IPS-11a (cell line): Measurements from ENCODE around the gene MRPS30.
"Not testable (repeated sequence)": the region's sequence is repeated elsewhere in the genome, so short reads cannot be mapped to it uniquely, and the experiment has no call there.

Experiments used
- H3K4me3 ChIP-seq: one replicate; pipeline ENCODE4 v1.5.1; 2013; ENCODE audit warnings: low read depth, low read length, control low read depth

MRPS30 gene

GRCh38 chr5:44808435-44809214 is at the start of gene MRPS30:
Gene MRPS30, plus strand, starts transcription at chr5:44808947. Its CDS starts 16 bp downstream, at chr5:44808963.
- peak within 1 kb of the TSS; percentile 98 for H3K4me3 ChIP-seq

- H3K4me3 ChIP-seq = no peak overlapping the region
Observed at GRCh38 chr5:44769200-44769876, 39.4 kb upstream of the MRPS30 start.

- H3K4me3 ChIP-seq = no peak overlapping the region
Observed at GRCh38 chr5:44769877-44770209, 38.9 kb upstream of the MRPS30 start.

DNA sequence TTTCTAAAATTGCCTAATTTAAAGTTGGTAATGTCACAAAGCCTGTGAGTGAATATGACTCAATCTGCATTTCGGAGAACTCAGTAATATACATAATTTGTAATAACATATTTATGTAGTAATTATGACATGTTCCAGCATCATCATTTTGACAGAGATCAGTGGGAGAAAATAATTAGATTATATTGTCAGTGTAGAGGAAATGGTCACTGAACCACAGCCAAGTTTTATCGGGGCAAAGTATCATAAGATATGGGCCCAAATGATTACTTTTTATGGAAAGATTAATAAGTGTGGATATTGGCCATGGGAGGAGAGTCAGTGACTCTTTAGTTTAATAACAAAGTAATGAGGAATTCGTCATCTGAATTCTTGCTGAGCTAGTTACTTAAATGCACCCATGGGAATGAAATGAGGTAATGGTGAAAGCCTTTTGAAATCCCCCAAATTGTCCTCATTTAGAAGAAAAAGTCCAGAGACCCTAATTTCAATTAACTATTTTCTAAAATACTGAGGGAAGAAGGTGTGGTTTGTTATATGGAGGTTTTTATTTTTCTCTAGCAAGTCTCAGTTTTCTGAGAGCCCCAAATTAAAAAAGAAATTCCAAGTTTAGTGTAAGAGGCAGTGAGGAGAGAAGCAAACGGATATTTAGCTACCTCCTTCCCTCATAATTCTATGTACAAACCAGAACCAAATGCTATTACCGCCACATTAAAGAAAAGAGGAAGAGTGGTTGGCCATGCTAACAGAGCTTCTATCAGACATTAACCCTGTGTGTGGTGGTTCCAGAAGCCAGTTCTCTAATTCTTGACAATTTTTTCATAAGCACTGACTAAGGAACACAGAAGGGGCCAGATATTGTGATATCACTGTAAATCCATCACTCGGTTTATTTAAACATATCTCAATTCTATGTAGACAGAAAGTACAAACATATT is 37.7 kb upstream of the MRPS30 start:
- H3K4me3 ChIP-seq = no peak overlapping the region

DNA sequence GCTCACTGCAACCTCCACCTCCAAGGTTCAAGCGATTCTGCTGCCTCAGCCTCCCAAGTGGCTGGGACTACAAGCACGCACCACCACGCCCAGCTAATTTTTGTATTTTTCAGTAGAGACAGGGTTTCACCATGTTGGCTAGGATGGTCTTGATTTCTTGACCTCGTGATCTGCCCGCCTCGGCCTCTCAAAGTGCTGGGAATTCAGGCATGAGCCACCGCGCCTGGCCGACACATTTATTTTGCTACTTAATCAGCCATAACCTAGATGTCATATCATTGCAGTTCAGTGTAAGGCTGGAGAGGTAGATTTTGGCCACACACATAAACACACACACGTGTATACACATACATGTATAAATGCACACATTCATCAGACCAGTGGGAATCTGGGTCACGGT is 36.4 kb upstream of the MRPS30 start:
- H3K4me3 ChIP-seq = not testable (repeated sequence)

GRCh38 chr5:44774279-44774880 is 34.4 kb upstream of the MRPS30 start:
- H3K4me3 ChIP-seq = no peak overlapping the region

DNA sequence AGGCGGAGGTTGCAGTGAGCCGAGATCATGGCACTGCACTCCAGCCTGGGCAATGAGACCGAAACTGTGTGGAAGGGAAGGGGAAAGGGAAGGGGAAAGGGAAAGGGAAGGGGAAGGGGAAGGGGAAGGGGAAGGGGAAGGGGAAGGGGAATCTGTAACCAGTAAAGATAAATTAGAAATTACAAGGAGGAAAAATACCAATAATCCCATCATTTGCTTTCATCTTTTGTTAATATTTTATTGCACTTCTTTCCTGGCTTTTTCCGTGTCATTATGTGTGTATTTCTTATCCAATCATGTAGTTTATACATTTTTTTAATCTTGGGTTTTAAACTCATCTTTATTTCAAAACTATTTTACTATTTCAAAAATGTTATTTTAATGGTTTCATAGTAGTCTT is 29.6 kb upstream of the MRPS30 start:
- H3K4me3 ChIP-seq = no peak overlapping the region

- no peak overlapping the region for H3K4me3 ChIP-seq
Observed at GRCh38 chr5:44783634-44784315, 25.0 kb upstream of the MRPS30 start.

DNA sequence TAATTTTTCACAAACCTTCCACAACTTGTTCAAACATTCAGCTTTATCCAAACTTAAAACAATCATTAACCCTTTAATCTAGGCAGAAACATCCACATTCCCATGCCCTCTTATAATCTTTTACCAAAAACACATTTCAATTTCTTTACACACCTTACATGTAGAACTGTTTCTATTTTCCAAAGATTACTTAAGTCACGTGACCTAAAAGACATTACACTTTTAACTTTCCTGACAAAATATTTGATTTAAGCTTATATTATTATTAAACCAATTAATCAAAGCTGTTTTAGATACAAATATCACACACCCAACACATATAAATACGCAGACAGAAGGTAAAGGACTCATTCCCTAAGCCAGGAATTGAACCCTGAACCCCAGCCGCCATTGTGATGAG is 21.0 kb upstream of the MRPS30 start:
- no peak overlapping the region for H3K4me3 ChIP-seq

DNA sequence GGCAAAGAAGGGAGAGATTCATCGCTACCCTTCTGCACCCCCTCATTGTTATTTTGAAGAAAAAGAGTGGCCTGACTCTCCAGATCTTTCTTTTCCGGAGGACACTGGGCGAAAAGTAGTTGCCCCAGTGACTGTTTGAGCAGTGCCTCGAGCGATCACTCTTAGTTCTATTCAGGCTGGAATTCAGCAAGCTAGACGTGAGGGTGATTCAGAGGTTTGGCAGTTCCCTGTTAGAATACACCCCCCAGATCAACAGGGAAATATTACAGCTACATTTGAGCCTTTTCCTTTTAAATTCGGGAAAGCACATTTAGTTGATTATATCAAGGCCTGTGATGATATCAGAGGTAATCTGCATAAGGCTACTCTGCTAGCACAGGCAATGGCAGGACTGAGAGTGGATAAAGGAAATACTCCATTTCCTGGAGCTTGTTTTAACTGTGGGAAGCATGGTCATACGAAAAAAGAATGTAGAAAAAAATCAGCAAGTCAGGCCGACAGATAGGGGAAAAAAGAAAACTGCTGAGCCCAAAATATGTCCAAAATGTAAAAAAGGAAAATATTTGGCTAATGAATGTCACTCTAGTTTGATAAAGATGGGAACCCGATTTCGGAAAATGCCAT is 19.3 kb upstream of the MRPS30 start:
- not testable (repeated sequence) for H3K4me3 ChIP-seq

GRCh38 chr5:44792031-44792673 is 16.6 kb upstream of the MRPS30 start:
- H3K4me3 ChIP-seq = not testable (repeated sequence)

DNA sequence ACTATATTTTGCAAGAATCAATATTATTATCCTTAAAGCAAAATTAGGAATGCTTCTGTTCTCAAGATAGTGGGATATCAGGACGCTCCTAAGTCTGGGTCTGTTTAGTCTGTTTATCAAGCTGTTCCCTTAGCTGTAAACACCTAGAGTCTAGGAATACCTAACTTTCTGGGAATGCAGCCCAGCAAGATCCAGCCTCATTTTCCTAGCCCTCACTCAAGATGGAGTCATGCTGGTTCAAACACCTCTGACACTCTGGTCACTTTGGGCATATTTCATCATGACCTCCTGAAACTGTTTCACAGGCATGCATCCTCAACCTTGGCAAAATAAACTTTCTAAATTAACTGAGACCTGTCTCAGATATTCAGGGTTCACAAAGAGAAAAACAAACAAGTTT is 14.4 kb upstream of the MRPS30 start:
- no peak overlapping the region for H3K4me3 ChIP-seq

- H3K4me3 ChIP-seq = no peak overlapping the region
Observed at GRCh38 chr5:44795496-44795895, 13.3 kb upstream of the MRPS30 start.

- H3K4me3 ChIP-seq = no peak overlapping the region
Observed at GRCh38 chr5:44797841-44798240, 10.9 kb upstream of the MRPS30 start.

GRCh38 chr5:44801992-44802391 is 6.8 kb upstream of the MRPS30 start:
- H3K4me3 ChIP-seq = no peak overlapping the region

- no peak overlapping the region for H3K4me3 ChIP-seq
Observed at GRCh38 chr5:44806608-44807007, 2.1 kb upstream of the MRPS30 start.

DNA sequence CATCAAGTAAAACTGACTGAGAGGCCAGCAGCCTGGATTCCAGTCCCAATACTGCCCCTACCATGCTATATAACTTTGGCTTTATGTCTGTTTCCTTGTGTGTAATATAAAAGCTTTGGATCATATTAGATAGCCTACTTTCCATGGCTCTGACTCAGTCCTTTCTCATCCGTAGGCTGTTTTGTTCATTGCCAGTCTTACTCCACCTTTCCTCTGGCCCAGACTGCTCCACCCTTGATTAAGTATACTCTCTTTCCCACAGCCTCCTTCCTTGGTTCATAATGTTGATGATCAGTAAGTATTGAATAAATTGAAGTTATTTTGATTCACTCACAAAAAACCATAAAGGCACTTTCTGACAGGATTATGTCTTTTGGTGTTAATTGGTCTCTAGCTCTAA is 1.5 kb upstream of the MRPS30 start:
- no peak overlapping the region for H3K4me3 ChIP-seq

DNA sequence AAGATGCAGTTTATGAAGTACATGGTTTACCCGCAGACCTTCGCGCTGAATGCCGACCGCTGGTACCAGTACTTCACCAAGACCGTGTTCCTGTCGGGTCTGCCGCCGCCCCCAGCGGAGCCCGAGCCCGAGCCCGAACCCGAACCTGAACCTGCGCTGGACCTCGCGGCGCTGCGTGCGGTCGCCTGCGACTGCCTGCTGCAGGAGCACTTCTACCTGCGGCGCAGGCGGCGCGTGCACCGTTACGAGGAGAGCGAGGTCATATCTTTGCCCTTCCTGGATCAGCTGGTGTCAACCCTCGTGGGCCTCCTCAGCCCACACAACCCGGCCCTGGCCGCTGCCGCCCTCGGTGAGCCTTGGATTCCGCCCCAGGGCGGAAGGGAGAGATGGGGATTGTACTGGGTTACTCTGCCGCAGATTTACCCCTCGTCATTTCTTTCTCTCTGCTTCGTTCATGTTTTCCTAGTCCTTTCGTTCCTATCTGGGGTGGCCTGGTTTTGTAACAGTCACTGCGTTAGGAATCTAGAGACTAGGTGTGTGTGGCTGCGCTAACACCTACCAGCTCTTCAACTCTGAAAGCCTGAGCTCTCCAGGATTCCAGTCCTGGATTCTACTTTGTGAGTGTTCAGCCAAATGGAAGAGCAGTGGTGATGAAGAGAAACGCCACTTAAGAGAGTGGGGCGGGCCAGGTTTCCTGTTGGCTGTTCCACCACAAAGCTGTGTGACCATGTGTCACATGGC is 638 bp downstream of the MRPS30 start:
- H3K4me3 ChIP-seq = peak overlapping the region; percentile 98

- peak overlapping the region; percentile 98 for H3K4me3 ChIP-seq
Observed at GRCh38 chr5:44809956-44810420, 1.2 kb downstream of the MRPS30 start.
